Activated CD4-positive, alpha-beta T cell treated with anti-CD3 and anti-CD28 coated beads for 4 hours (primary cell): ENCODE measurements around the gene GALNT14.

ENCODE experiments used
- DNase-seq, 2 donors: peaks; one replicate each; pipeline ENCODE4 v3.0.0-alpha.2; 2020

Gene GALNT14

GRCh38 chr2:31003749-31004148 is 134.5 kb downstream of the GALNT14 start:
- DNase-seq, result no peak

- DNase-seq, result no peak
Observed at GRCh38 chr2:31002537-31003150, 135.6 kb downstream of the GALNT14 start.

- no peak for DNase-seq
Observed at GRCh38 chr2:31000970-31001369, 137.3 kb downstream of the GALNT14 start.

GRCh38 chr2:30998672-30999071 is 139.6 kb downstream of the GALNT14 start:
- DNase-seq, result no peak

GRCh38 chr2:30997979-30998378 is 140.3 kb downstream of the GALNT14 start:
- DNase-seq, result no peak

GRCh38 chr2:30994227-30995056 is 143.8 kb downstream of the GALNT14 start:
- DNase-seq, result no peak

- no peak for DNase-seq
Observed at GRCh38 chr2:30992781-30993180, 145.5 kb downstream of the GALNT14 start.

GRCh38 chr2:30990671-30991070 is 147.6 kb downstream of the GALNT14 start:
- no peak for DNase-seq

GRCh38 chr2:30990176-30990575 is 148.1 kb downstream of the GALNT14 start:
- no peak for DNase-seq

GRCh38 chr2:30989746-30990145 is 148.5 kb downstream of the GALNT14 start:
- DNase-seq, result no peak

GRCh38 chr2:30987566-30987965 is 150.7 kb downstream of the GALNT14 start:
- no peak for DNase-seq

- DNase-seq, result no peak
Observed at GRCh38 chr2:30986231-30986580, 152.0 kb downstream of the GALNT14 start.

GRCh38 chr2:30985493-30986230 is 152.6 kb downstream of the GALNT14 start:
- no peak for DNase-seq

- no peak for DNase-seq
Observed at GRCh38 chr2:30984148-30984547, 154.1 kb downstream of the GALNT14 start.

GRCh38 chr2:30981510-30981909 is 156.7 kb downstream of the GALNT14 start:
- no peak for DNase-seq

- DNase-seq, result no peak
Observed at GRCh38 chr2:30981096-30981495, 157.1 kb downstream of the GALNT14 start.

- DNase-seq, result no peak
Observed at GRCh38 chr2:30979822-30980245, 158.4 kb downstream of the GALNT14 start.

GRCh38 chr2:30978854-30979253 is 159.4 kb downstream of the GALNT14 start:
- DNase-seq, result no peak

- DNase-seq, result no peak
Observed at GRCh38 chr2:30978044-30978443, 160.2 kb downstream of the GALNT14 start.

- no peak for DNase-seq
Observed at GRCh38 chr2:30975156-30975555, 163.1 kb downstream of the GALNT14 start.

GRCh38 chr2:30974554-30974953 is 163.7 kb downstream of the GALNT14 start:
- DNase-seq, result no peak

GRCh38 chr2:30974092-30974491 is 164.1 kb downstream of the GALNT14 start:
- DNase-seq, result no peak

GRCh38 chr2:30971231-30972025 is 166.8 kb downstream of the GALNT14 start:
- no peak for DNase-seq
